KMS-11 (cell line): ENCODE measurements around the gene MSL1.

ENCODE experiments used
- H2AFZ ChIP-seq: fragments of 200-600 bp; sonication (generic); 2 replicates; pipeline ENCODE4 v1.6.1; 2016; ENCODE audit warnings: antibody characterized with exemption, mixed run types, low read depth
- H3K27ac ChIP-seq: fragments of 200-600 bp; sonication (generic); 2 replicates; pipeline ENCODE4 v1.6.1; 2016; ENCODE audit warnings: mild to moderate bottlenecking, mixed run types
- H3K27me3 ChIP-seq: fragments of 200-600 bp; sonication (generic); 2 replicates; pipeline ENCODE4 v1.6.1; 2017; ENCODE audit warnings: mild to moderate bottlenecking, low read depth, mixed run types, moderate library complexity; ENCODE audit not compliant: insufficient read depth
- H3K36me3 ChIP-seq: fragments of 200-600 bp; sonication (generic); 2 replicates; pipeline ENCODE4 v1.6.1; 2017; ENCODE audit warnings: mild to moderate bottlenecking, mixed run types; ENCODE audit not compliant: insufficient read depth
- H3K4me1 ChIP-seq: fragments of 200-600 bp; sonication (generic); 2 replicates; pipeline ENCODE4 v1.6.1; 2016; ENCODE audit warnings: mild to moderate bottlenecking, low read depth, mixed run types; ENCODE audit not compliant: poor library complexity, severe bottlenecking
- H3K4me2 ChIP-seq: fragments of 200-600 bp; sonication (generic); 2 replicates; pipeline ENCODE4 v1.7.0; 2016; ENCODE audit warnings: mild to moderate bottlenecking, mixed run types
- H3K4me3 ChIP-seq: fragments of 200-600 bp; sonication (generic); IDR thresholded peaks from 2 replicates; pipeline ENCODE4 v1.6.1; 2017; ENCODE audit warnings: low read depth, low read length, mixed read lengths; ENCODE audit not compliant: insufficient read depth
- H3K79me2 ChIP-seq: fragments of 200-600 bp; sonication (generic); 2 replicates; pipeline ENCODE4 v1.6.1; 2016; ENCODE audit warnings: low read depth, mixed run types; ENCODE audit not compliant: insufficient read depth
- H3K9ac ChIP-seq: fragments of 200-600 bp; sonication (generic); 2 replicates; pipeline ENCODE4 v1.6.1; 2016; ENCODE audit warnings: mild to moderate bottlenecking, mixed run types
- H4K20me1 ChIP-seq: fragments of 200-600 bp; sonication (generic); 2 replicates; pipeline ENCODE4 v1.6.1; 2016; ENCODE audit warnings: mild to moderate bottlenecking, mixed run types; ENCODE audit not compliant: insufficient read depth
- TF ChIP-seq, protein P1 (sequence below): fragments of 200-600 bp; sonication (generic); conservative IDR thresholded peaks from 2 replicates; pipeline ENCODE4 v1.6.1; 2017; ENCODE audit warnings: low read depth, mild to moderate bottlenecking, antibody characterized with exemption, low read length, moderate library complexity, mixed read lengths

Gene MSL1

DNA sequence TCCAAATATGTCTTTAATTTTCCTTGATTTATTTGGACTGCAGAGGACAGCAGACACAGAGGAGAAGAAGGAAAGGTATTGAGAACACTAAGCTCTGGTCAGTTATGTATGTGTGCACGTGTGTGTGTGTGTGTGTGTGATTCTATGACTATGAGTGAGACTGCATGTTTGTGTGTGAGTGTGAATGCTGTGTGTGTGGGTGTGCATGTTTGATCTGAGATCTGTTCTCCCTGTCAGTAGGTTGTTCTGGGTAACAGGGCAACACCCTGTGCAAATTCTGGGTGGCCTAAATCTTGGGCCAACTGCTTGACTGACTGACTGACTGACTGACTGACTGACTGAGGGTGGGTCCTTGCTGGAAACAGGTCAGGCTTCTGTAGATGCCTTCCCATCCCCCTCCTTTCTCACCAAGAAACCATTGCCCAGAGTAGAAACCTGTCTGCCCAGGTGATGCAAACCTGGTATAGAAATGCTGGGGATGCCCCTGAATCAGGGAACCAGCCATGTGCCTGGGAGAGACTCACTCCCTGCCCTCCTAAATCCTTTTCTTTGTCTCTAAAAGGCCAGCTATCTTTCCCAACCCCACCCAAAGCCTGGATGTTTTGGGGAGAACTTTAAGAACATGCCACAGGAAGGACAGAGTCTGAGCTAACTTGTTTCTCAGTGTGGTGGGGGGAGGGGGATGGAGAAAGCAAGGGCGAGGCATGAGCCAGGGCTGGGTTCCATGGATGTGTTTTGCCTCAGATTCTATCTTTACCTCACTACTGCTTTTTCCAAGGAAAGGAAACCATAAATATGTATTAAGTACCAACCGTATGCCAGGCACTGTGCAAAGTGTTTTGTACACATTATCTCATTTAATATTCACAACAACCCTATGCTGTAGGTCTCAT, 16.9 kb upstream of the MSL1 start:
- Histone ChIP-seq H3K4me3 (no peak overlapping the region), H3K4me2 (peak overlapping the region; percentile 73; the same call in 1 of the 2 replicates), H4K20me1 (no peaks in the 10 kb centered on the region), H3K27ac (peak overlapping the region; percentile 73; the same call in 1 of the 2 replicates), H3K27me3 (no peaks in the 10 kb centered on the region), H3K79me2 (no peaks in the 10 kb centered on the region; the same call in 1 of the 2 replicates), H3K9ac (no peak overlapping the region), H2AFZ (no peak overlapping the region), H3K36me3 (no peaks in the 10 kb centered on the region), H3K4me1 (peaks cover 55% of the 10 kb centered on the region)
- TF ChIP-seq, protein P1, sequence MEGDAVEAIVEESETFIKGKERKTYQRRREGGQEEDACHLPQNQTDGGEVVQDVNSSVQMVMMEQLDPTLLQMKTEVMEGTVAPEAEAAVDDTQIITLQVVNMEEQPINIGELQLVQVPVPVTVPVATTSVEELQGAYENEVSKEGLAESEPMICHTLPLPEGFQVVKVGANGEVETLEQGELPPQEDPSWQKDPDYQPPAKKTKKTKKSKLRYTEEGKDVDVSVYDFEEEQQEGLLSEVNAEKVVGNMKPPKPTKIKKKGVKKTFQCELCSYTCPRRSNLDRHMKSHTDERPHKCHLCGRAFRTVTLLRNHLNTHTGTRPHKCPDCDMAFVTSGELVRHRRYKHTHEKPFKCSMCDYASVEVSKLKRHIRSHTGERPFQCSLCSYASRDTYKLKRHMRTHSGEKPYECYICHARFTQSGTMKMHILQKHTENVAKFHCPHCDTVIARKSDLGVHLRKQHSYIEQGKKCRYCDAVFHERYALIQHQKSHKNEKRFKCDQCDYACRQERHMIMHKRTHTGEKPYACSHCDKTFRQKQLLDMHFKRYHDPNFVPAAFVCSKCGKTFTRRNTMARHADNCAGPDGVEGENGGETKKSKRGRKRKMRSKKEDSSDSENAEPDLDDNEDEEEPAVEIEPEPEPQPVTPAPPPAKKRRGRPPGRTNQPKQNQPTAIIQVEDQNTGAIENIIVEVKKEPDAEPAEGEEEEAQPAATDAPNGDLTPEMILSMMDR = no peak

DNA sequence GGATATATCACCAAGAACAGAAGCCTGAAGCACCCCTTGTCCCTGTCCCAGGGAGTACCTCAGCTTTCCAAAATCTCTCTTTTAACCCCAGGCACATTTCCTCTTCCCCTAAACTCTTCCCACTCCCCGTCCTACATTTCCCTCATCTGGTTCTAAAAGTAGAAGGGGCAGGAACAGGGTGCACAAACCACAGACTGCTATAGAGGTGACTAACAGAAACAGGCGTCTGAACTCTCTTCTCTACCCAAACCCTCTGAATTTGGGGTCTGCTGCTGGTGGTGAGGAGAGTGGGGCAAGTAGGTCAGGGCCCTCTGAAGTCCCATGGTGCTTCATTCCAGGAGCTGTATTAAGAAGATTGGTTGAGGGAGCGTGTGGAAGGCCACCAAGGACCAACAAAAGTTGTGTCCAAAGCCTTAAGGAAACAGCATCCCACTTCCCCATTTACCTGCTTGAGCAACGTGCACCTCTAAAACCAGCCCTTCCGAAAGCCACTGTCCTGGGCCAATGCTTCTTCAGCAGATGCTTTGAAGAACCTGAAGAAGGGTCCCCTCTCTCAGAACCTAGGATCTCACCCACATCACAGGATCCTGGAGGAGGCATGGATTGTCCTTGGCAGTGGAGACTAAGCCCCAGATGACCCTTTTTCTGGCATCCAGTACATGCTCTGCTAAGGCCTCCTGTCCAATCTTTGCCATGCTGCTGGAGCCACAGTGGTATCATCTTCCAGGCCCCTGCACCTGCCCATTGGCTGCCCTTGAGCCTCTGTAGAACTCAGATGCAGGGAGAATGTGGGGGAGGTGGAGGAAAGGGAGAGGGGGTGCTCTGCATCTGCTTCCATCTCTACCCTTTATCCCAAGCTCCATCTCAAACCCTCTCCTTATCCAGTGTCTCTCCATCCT, 15.7 kb upstream of the MSL1 start:
- no peak overlapping the region for H3K27ac ChIP-seq
- H3K4me1 ChIP-seq = peaks cover 65% of the 10 kb centered on the region
- no peaks in the 10 kb centered on the region for H4K20me1 ChIP-seq
- H3K9ac ChIP-seq = no peak overlapping the region
- H3K79me2 ChIP-seq = no peaks in the 10 kb centered on the region
- H3K4me3 ChIP-seq = no peak overlapping the region
- no peak overlapping the region for H2AFZ ChIP-seq
- H3K27me3 ChIP-seq = no peaks in the 10 kb centered on the region
- TF ChIP-seq, protein P1 = no peak
- H3K36me3 ChIP-seq = no peaks in the 10 kb centered on the region
- no peak overlapping the region for H3K4me2 ChIP-seq

DNA sequence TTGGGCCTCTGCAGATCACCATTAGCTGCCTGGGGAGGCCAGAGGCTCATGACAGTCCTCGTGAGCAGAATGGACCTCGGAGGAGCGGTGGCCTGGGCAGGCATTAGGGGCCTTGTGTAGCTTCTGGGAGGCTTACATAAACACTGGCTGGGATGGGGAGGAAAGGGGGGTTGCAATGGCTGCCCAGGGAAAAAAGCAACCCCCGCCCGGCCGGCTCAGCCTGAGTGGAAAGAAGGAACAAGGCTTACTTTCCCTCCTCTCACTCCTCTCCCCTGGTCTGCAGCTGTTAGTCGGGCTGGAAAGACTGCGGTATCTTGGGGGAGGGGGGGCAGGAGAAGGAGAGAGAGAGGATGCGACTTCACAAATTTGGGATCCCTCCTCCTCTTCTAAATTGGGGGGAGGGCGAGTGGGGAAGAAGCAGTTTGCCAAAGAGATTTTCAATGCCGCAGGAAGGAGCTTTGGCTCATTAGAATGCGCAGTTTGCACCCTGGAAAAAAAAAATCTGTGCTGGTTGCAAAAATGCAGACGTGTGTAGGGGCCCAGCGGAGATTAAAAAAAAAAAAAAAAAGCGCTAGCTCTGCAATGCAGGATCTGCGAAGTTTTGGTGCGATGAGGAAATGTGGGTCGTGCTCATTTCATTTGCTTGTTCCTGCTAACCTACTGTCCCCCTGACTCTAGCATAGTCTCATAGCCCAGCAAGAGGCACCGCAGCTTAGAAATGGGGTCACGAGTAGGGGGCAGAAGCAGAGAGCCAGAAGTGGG, 14.8 kb upstream of the MSL1 start:
- Histone ChIP-seq H3K27me3 (no peaks in the 10 kb centered on the region), H4K20me1 (no peaks in the 10 kb centered on the region), H3K4me2 (no peak overlapping the region), H3K4me1 (peaks cover 65% of the 10 kb centered on the region), H3K4me3 (no peak overlapping the region), H2AFZ (no peak overlapping the region), H3K36me3 (no peaks in the 10 kb centered on the region), H3K9ac (no peak overlapping the region), H3K79me2 (no peaks in the 10 kb centered on the region), H3K27ac (no peak overlapping the region)
- TF ChIP-seq, protein P1 = no peak

DNA sequence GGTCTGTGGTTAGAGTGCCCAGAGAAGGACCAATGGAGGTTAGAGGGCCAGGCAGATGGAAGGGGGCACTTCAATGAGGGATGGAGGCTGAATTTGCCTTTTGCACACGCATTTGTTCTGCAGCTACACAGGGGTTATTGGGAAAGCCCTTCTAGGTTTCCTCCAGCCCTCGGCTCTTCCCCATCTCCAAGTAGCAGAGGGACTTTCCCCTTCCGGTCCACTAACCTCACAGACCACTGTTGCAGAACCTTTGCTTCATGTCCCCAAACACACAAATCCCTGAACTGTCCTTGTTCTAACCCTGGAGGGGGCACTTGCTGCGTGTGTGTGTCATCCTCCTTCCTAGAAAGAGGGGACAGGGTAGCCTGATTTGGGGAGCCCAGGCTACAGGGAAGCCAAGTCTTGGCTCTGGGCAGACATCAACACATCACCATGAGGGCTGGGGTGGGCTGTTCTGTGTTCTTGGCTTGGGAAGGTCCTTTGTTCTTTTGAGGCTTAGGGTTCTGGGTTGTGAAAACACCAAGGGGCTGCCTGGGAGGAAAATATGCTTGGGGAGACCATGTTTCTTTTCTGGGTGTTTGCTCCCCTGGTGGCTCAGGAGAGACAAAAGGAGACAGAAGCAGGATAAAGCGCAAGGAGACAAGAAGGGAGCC, 14.1 kb upstream of the MSL1 start:
- H3K4me2 ChIP-seq = no peak overlapping the region
- H2AFZ ChIP-seq = no peak overlapping the region
- H4K20me1 ChIP-seq = no peaks in the 10 kb centered on the region
- H3K9ac ChIP-seq = no peak overlapping the region
- H3K36me3 ChIP-seq = no peaks in the 10 kb centered on the region
- no peaks in the 10 kb centered on the region for H3K27me3 ChIP-seq
- no peaks in the 10 kb centered on the region for H3K79me2 ChIP-seq
- no peak overlapping the region for H3K4me3 ChIP-seq
- no peak overlapping the region for H3K27ac ChIP-seq
- TF ChIP-seq, protein P1 = no peak
- H3K4me1 ChIP-seq = peaks cover 65% of the 10 kb centered on the region
